ENCODE measurements around the gene BOK. TPM values are rescaled to one million over a fixed set of nuclear protein-coding genes. Genes with fewer than 3 reads are reported as not detected.

The BOK gene
- total and polyA plus RNA-seq, 7 donors = 6.2 to 112 (median 46.6) TPM

DNA sequence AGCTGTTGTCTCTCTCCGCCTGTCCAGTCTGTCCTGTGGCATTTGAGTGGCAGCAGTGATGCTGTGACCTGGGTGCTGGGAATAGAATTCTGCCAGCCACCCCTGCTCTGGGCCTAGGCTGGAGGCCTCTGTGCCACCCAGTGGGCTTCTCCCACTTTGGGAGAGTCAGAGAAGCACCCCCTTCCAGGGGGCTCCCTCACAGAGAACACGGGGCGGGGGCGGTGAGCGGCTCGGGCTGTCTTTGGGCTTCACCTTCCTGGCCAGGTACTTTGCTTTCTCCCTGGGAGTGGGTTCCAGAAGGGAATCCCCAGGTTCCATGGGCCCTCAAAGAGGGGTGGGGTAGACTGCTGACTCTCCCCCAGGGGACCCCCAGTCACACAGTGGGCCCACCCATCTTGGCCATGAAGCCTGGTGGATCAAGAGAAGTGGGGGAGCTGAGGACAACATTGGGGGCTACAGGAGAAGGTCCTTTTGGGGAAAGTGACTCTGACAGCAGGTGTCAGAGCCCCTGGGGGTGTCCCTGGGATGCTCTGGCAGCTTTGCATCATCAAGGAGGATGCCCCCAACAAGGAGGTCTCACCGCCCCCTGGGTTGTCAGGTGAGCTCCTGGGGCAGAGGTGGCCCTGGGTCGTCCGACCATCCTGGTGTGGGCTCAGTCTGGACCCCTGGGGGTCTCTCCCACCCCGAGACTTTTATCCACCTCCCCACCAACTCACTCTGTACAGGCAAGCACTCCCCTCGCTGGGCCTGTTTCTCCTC, 18.8 kb upstream of the BOK start:
- peak overlapping the region in 1 of 4 donors; percentile 79 for H3K27ac ChIP-seq
- intact Hi-C loops (cut with DNase I) = no loop called here

DNA sequence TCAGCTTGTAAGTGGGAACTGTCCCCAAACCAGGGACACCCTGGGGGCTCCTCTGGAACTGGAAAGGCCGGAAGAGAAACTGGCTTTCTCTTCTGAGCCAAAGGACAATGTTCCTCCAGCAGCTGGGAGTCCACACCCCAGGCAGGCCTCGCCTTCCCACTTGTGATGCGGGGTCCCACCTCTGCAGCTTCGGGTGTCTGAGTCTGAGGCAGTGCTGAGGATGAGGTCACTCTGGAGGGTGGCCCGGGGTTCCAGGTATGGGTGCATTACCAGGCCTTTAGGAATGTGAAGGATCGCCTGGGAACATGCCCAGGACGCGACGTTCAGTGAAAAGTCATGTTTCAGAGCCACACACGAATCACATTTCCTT, 18.2 kb upstream of the BOK start:
- TF ChIP-seq POLR2AphosphoS5 (IDR thresholded peaks at IDR 0.05) (no peak), POLR2A (IDR thresholded peaks at IDR 0.05) (no peak), EP300 (IDR thresholded peaks at IDR 0.05) (no peak)
- TF ChIP-seq, protein P1, sequence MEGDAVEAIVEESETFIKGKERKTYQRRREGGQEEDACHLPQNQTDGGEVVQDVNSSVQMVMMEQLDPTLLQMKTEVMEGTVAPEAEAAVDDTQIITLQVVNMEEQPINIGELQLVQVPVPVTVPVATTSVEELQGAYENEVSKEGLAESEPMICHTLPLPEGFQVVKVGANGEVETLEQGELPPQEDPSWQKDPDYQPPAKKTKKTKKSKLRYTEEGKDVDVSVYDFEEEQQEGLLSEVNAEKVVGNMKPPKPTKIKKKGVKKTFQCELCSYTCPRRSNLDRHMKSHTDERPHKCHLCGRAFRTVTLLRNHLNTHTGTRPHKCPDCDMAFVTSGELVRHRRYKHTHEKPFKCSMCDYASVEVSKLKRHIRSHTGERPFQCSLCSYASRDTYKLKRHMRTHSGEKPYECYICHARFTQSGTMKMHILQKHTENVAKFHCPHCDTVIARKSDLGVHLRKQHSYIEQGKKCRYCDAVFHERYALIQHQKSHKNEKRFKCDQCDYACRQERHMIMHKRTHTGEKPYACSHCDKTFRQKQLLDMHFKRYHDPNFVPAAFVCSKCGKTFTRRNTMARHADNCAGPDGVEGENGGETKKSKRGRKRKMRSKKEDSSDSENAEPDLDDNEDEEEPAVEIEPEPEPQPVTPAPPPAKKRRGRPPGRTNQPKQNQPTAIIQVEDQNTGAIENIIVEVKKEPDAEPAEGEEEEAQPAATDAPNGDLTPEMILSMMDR (IDR thresholded peaks at IDR 0.05) = no peak
- Histone ChIP-seq H3K4me1 (peaks cover 0 to 18% (median 16%) of the 10 kb centered on the region in 4 donors), H3K27me3 (peaks cover 16 to 38% (median 24%) of the 10 kb centered on the region in 3 donors), H3K9me3 (no peaks in the 10 kb centered on the region), H3K4me3 (peak overlapping the region in 2 of 4 donors; percentile 44 to 51), H3K27ac (peak overlapping the region in 1 of 4 donors; percentile 79), H3K36me3 (no peaks in the 10 kb centered on the region)
- DNase-seq = no peak
- 45 to 65% methylated on average over 10 of the region's 10 CpGs for WGBS, 2 donors
- intact Hi-C loops (cut with DNase I) = no loop called here

More for the DNA sequence above, 18.8 kb upstream of the BOK start:
- Histone ChIP-seq H3K27me3 (peaks cover 16 to 38% (median 24%) of the 10 kb centered on the region in 3 donors), H3K9me3 (no peaks in the 10 kb centered on the region), H3K4me3 (peak overlapping the region in 1 of 4 donors; percentile 51), H3K36me3 (no peaks in the 10 kb centered on the region), H3K4me1 (peaks cover 0 to 18% (median 16%) of the 10 kb centered on the region in 4 donors)
- WGBS, 2 donors = 94 to 97% methylated on average over 11 of the region's 11 CpGs
- TF ChIP-seq EP300 (IDR thresholded peaks at IDR 0.05) = no peak
- no peak for TF ChIP-seq POLR2A (IDR thresholded peaks at IDR 0.05)
- DNase-seq = no peak

GRCh38 chr2:241540771-241541561, 17.6 kb upstream of the BOK start:
- intact Hi-C loops (cut with DNase I) = no loop called here
- Histone ChIP-seq H3K4me3 (peak overlapping the region in 3 of 4 donors; percentile 28 to 51 (median 44)), H3K4me1 (peaks cover 0 to 18% (median 16%) of the 10 kb centered on the region in 4 donors), H3K36me3 (no peaks in the 10 kb centered on the region), H3K9me3 (no peaks in the 10 kb centered on the region), H3K27ac (peak overlapping the region in 1 of 4 donors; percentile 79), H3K27me3 (peaks cover 16 to 38% (median 24%) of the 10 kb centered on the region in 3 donors)
- TF ChIP-seq, protein P1 (IDR thresholded peaks at IDR 0.05) = no peak
- TF ChIP-seq POLR2A (IDR thresholded peaks at IDR 0.05) = no peak
- no peak for TF ChIP-seq POLR2AphosphoS5 (IDR thresholded peaks at IDR 0.05)
- no peak for DNase-seq
- 7 to 8% methylated on average over 68 of the region's 68 CpGs for WGBS, 2 donors

DNA sequence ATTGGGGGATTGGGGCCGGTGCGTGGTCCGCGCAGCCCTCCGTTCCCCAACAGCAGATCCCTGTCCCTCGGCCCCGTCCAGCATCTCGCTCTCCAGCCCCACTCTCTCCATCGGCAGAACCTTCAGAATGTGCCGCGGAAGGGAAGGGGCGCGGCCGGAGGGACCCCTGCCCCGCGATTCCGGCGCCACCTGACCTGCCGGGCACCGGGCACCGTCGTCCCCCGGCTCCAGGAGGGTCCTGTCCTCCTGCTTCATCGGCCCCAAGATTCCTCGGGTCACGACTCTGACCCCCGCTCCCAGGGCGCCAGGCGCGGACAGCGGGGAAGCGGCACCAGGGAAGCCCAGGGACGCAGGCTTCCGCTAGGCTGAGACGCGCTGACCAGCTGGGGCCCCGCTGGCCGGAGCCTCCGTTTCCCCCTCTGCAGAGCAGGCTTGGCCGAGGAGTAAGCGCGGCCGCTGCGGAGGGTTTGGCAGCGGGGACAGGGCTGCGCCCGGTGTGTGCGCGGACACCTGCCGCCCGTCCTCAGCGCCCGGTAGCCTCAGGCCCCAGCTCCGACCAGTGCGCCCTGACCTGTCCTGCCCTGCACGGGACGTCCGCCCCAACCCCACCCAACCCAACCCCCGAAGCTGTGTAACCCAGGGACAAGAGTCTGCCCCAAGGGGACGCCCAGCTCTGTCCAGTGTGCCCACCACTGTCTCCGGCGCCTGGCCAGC, 16.8 kb upstream of the BOK start:
- H3K27ac ChIP-seq = peak overlapping the region in 1 of 4 donors; percentile 79
- H3K9me3 ChIP-seq = no peaks in the 10 kb centered on the region
- H3K27me3 ChIP-seq = peaks cover 16 to 39% (median 24%) of the 10 kb centered on the region in 3 donors
- no peaks in the 10 kb centered on the region for H3K36me3 ChIP-seq
- TF ChIP-seq EP300 (IDR thresholded peaks at IDR 0.05) (no peak), POLR2AphosphoS5 (IDR thresholded peaks at IDR 0.05) (no peak), POLR2A (IDR thresholded peaks at IDR 0.05) (no peak)
- TF ChIP-seq, protein P1 (IDR thresholded peaks at IDR 0.05) = no peak
- no peak for DNase-seq
- H3K4me3 ChIP-seq = peak overlapping the region in 3 of 4 donors; percentile 28 to 51 (median 44)
- whole genome bisulfite sequencing, 2 donors = 20 to 41% methylated on average over 62 of the region's 62 CpGs
- peaks cover 0 to 22% (median 17%) of the 10 kb centered on the region in 4 donors for H3K4me1 ChIP-seq
- intact Hi-C loops (cut with DNase I) = no loop called here

Data from sigmoid colon (tissue), 7 donors.